ENCODE results near the gene SFMBT1. TPM values are rescaled to one million over a fixed set of nuclear protein-coding genes. Genes with fewer than 3 reads are reported as not detected.

SFMBT1 gene
- total RNA-seq, 2 donors from 2014 or later: 6.9 to 10.3 TPM

- Histone ChIP-seq H3K4me3 (ENCODE audit: low read length) (no peak overlapping the region), H3K4me1 (ENCODE audit: control insufficient read depth, insufficient read depth, low read length) (no peaks in the 10 kb centered on the region), H3K27me3 (ENCODE audit: control insufficient read depth, insufficient read depth, low read length, poor library complexity, severe bottlenecking) (no peaks in the 10 kb centered on the region), H3K9ac (ENCODE audit: extremely low read depth, low read length, poor library complexity, severe bottlenecking) (no peak overlapping the region), H3K9me3 (ENCODE audit: control insufficient read depth, low read length) (no peaks in the 10 kb centered on the region), H3K27ac (ENCODE audit: low read depth, low read length) (no peak overlapping the region), H3K36me3 (ENCODE audit: control insufficient read depth, insufficient read depth, low read length) (peaks cover 13% of the 10 kb centered on the region)
- Mint-ChIP-seq H3K36me3 (ENCODE audit: low read depth) (peaks cover 6% of the 10 kb centered on the region), H3K4me1 (no peaks in the 10 kb centered on the region), H3K9me3 (no peaks in the 10 kb centered on the region), H3K27ac (no peak overlapping the region), H3K27me3 (ENCODE audit: insufficient read depth) (no peaks in the 10 kb centered on the region), H3K4me3 (no peak overlapping the region)
- WGBS, 2 experiments (ENCODE audit: insufficient coverage in 1 of 2, insufficient read length in 1 of 2): 94 to 100% methylated on average over 1 to 2 of the region's 2 CpGs
- no peak for TF ChIP-seq CTCF (conservative IDR thresholded peaks at IDR 0.05)
- no peak for DNase-seq
Measured at GRCh38 chr3:52854013-52854412, 191.9 kb downstream of the SFMBT1 start.

Other genes with a start within 250 kb of the SFMBT1 start
- gene ITIH4, start 215.4 kb downstream of the SFMBT1 start, total RNA-seq: 1 to 10 TPM; 6.0 to 6.2 TPM
- gene MUSTN1, start 211.1 kb downstream of the SFMBT1 start, total RNA-seq: 1 to 10 TPM; 3.2 to 4.2 TPM
- gene STIMATE, start 148.5 kb downstream of the SFMBT1 start, total RNA-seq: 10 to 100 TPM; 20.3 to 23.7 TPM
- 10 to 100 TPM; 29.3 to 35.2 TPM for gene RFT1, start 84.4 kb upstream of the SFMBT1 start, total RNA-seq
- gene PRKCD, start 115.1 kb upstream of the SFMBT1 start, total RNA-seq: 10 to 100 TPM; 19.9 to 26.6 TPM
- 100 to 1,000 TPM; 373 to 472 TPM for gene TKT, start 209.9 kb upstream of the SFMBT1 start, total RNA-seq

Measured in endodermal cell (in vitro differentiated cells).